DND-41 (cell line): ENCODE results near the gene SLC39A6.

Experiments
- CTCF ChIP-seq: IDR thresholded peaks from 2 replicates; pipeline ENCODE4 v1.5.1; 2012; ENCODE audit warnings: borderline replicate concordance, low read length, moderate library complexity, mild to moderate bottlenecking; ENCODE audit not compliant: poor library complexity, severe bottlenecking; ENCODE audit errors: extremely low read depth
- EZH2 ChIP-seq: IDR thresholded peaks from 3 replicates; pipeline ENCODE4 v1.6.1; 2012; ENCODE audit warnings: borderline replicate concordance, low read depth, mild to moderate bottlenecking, moderate library complexity, low read length, inconsistent platforms; ENCODE audit not compliant: severe bottlenecking

GRCh38 chr18:36131692-36132483 is 2.7 kb upstream of the SLC39A6 start:
- TF ChIP-seq CTCF = no peak
- TF ChIP-seq EZH2 = no peak
